Measurements from ENCODE around the gene ARMH4.

The ARMH4 gene

DNA sequence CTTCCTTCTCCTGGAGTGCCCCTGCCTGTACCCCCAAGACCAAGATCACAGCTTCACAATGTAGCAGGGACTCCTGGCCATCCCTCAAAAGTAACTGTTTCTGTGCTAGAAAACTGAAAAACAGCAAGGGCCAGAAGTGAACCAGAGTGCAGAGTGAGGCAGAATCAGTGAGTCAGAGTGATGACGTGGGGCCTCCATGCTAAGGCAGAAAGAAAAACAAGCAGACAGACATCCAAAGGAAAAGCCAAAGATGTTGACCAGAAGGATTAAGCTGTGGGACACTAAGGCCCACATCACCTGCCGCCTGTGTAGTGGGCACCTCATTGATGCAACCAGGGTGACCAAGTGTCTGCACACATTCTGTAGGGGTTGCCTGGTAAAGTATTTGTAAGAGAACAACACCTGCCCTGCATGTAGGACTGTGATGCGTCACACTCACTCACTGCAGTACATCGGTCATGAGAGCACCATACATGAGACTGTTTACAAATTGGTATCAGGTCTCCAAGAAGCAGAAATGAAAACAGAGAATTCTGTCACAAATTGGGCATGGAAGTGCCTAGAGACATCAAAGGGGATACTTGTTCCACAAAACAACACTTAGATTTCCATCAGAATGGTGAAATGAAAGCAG, 51.2 kb downstream of the ARMH4 start:
- TF ChIP-seq, protein P1, sequence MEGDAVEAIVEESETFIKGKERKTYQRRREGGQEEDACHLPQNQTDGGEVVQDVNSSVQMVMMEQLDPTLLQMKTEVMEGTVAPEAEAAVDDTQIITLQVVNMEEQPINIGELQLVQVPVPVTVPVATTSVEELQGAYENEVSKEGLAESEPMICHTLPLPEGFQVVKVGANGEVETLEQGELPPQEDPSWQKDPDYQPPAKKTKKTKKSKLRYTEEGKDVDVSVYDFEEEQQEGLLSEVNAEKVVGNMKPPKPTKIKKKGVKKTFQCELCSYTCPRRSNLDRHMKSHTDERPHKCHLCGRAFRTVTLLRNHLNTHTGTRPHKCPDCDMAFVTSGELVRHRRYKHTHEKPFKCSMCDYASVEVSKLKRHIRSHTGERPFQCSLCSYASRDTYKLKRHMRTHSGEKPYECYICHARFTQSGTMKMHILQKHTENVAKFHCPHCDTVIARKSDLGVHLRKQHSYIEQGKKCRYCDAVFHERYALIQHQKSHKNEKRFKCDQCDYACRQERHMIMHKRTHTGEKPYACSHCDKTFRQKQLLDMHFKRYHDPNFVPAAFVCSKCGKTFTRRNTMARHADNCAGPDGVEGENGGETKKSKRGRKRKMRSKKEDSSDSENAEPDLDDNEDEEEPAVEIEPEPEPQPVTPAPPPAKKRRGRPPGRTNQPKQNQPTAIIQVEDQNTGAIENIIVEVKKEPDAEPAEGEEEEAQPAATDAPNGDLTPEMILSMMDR (IDR thresholded peaks at IDR 0.05; ENCODE audit: unreplicated experiment in 3 of 3): no peak
- Mint-ChIP-seq H3K4me1 (peaks cover 9% of the 10 kb centered on the region), H3K9me3 (no peaks in the 10 kb centered on the region), H3K36me3 (ENCODE audit: low read depth) (peaks cover 4% of the 10 kb centered on the region), H3K27me3 (ENCODE audit: low read depth) (peaks cover 3% of the 10 kb centered on the region), H3K4me3 (no peak overlapping the region), H3K27ac (no peak overlapping the region)

DNA sequence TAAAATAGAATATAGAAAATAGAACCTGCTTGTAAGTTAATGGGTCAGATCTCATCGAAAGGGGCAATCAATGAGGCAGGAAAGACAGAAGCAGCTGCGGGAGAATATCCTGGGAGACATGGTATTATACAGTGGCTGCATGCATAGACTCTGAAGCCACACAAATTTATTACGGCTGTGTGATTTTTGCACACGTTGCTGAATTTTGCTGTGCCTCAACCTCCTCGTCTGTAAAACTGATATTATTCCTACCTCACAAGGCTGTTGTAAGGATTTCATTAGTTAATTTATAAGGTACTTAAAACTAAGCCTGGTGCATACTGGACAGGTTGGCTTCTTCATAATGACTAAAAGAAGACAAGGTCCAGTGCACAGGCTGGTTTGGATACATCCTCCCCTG, 52.3 kb downstream of the ARMH4 start:
- no peak overlapping the region for H3K4me3 Mint-ChIP-seq
- TF ChIP-seq, protein P1 (IDR thresholded peaks at IDR 0.05; ENCODE audit: unreplicated experiment in 3 of 3): no peak

GRCh38 chr14:58098507-58098906, 53.5 kb downstream of the ARMH4 start:
- TF ChIP-seq, protein P1 (IDR thresholded peaks at IDR 0.05; ENCODE audit: unreplicated experiment in 3 of 3): no peak
- Mint-ChIP-seq H3K4me3 (no peak overlapping the region), H3K9me3 (no peaks in the 10 kb centered on the region), H3K27ac (no peak overlapping the region), H3K27me3 (ENCODE audit: low read depth) (no peaks in the 10 kb centered on the region), H3K4me1 (peaks cover 9% of the 10 kb centered on the region), H3K36me3 (ENCODE audit: low read depth) (peaks cover 15% of the 10 kb centered on the region)

More for the DNA sequence above, 52.3 kb downstream of the ARMH4 start:
- Mint-ChIP-seq H3K4me1 (peaks cover 9% of the 10 kb centered on the region), H3K27me3 (ENCODE audit: low read depth) (no peaks in the 10 kb centered on the region), H3K36me3 (ENCODE audit: low read depth) (peaks cover 10% of the 10 kb centered on the region), H3K9me3 (no peaks in the 10 kb centered on the region), H3K27ac (no peak overlapping the region)

GRCh38 chr14:58096731-58097130, 55.3 kb downstream of the ARMH4 start:
- Mint-ChIP-seq H3K36me3 (ENCODE audit: low read depth) (peaks cover 28% of the 10 kb centered on the region), H3K4me1 (peaks cover 9% of the 10 kb centered on the region), H3K4me3 (no peak overlapping the region), H3K27ac (no peak overlapping the region), H3K9me3 (no peaks in the 10 kb centered on the region), H3K27me3 (ENCODE audit: low read depth) (no peaks in the 10 kb centered on the region)
- TF ChIP-seq, protein P1 (IDR thresholded peaks at IDR 0.05; ENCODE audit: unreplicated experiment in 3 of 3): no peak

DNA sequence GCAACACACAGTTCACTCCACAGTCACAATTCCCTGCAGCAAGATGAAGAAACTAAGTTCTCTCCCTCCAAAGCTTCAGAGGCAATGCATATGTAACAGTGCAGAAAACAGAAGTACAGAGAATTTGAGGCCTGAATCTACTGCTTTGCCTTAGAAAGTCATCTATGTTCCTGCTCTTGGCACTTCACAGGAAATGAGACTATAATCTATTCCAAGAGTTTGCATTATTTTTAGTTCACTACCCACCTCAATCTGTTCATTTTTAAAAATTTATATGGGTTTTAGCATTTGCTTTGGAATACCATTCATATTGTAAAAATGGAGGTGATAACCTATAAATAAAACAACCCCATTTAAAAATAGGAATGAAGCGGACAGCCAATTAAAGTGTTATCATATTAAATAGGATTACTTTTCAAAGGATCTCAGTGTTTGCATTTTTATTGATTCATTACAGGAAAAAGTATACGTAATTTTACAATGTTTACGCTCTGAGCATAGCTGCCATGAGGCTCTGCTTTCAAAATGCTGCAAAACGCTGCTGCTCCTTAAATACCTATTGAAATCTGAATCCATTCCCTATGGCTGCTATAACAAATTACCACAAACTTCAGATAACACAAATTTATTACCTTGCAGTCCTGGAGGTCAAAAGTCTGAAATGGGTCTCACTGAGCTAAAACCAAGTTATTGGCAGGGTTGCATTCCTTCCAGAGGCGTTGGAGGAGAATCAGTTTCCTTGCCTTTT, 60.0 kb downstream of the ARMH4 start:
- no peaks in the 10 kb centered on the region for H3K27me3 Mint-ChIP-seq (ENCODE audit: low read depth)
- peaks cover 5% of the 10 kb centered on the region for H3K4me1 Mint-ChIP-seq
- H3K36me3 Mint-ChIP-seq (ENCODE audit: low read depth): peaks cover 36% of the 10 kb centered on the region
- TF ChIP-seq, protein P1 (IDR thresholded peaks at IDR 0.05; ENCODE audit: unreplicated experiment in 3 of 3): no peak
- H3K27ac Mint-ChIP-seq: no peak overlapping the region
- H3K9me3 Mint-ChIP-seq: no peaks in the 10 kb centered on the region
- no peak overlapping the region for H3K4me3 Mint-ChIP-seq
